AG04449 (cell line): ENCODE measurements around the gene GPBP1L1.
A peak's percentile ranks its signal among the peaks of the same experiment; 100 is the strongest.
"Not testable (repeated sequence)": the region's sequence is repeated elsewhere in the genome, so short reads cannot be mapped to it uniquely, and the experiment has no call there.

Source experiments
- CTCF ChIA-PET: fragments of 350-600 bp; formaldehyde crosslinking; extraction: SDS; loops from one replicate; lab custom pipeline; 2021; ENCODE audit warnings: antibody characterized with exemption; lab: Yijun Ruan, JAX
- POLR2A ChIA-PET: fragments of 400-600, 350-600 bp; formaldehyde crosslinking; extraction: SDS; loops from one replicate; lab custom pipeline; 2020; ENCODE audit warnings: antibody characterized with exemption, inconsistent platforms; lab: Yijun Ruan, JAX
- DNase-seq: peaks from one replicate; pipeline ENCODE4 v3.0.0-alpha.2; 2010; ENCODE audit warnings: low read depth, low spot score
- H3K4me3 ChIP-seq: 2 replicates; pipeline ENCODE4 v1.5.1; 2011; ENCODE audit warnings: low read depth, mild to moderate bottlenecking, control low read depth, low read length
- TF ChIP-seq, protein P1 (sequence below): IDR thresholded peaks from one replicate; pipeline ENCODE4 v1.5.1; 2011; ENCODE audit warnings: mild to moderate bottlenecking, moderate library complexity, low read length, control low read depth, inconsistent platforms; ENCODE audit not compliant: insufficient read depth; ENCODE audit errors: missing control alignments

Gene GPBP1L1, protein sequence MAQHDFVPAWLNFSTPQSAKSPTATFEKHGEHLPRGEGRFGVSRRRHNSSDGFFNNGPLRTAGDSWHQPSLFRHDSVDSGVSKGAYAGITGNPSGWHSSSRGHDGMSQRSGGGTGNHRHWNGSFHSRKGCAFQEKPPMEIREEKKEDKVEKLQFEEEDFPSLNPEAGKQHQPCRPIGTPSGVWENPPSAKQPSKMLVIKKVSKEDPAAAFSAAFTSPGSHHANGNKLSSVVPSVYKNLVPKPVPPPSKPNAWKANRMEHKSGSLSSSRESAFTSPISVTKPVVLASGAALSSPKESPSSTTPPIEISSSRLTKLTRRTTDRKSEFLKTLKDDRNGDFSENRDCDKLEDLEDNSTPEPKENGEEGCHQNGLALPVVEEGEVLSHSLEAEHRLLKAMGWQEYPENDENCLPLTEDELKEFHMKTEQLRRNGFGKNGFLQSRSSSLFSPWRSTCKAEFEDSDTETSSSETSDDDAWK

DNA sequence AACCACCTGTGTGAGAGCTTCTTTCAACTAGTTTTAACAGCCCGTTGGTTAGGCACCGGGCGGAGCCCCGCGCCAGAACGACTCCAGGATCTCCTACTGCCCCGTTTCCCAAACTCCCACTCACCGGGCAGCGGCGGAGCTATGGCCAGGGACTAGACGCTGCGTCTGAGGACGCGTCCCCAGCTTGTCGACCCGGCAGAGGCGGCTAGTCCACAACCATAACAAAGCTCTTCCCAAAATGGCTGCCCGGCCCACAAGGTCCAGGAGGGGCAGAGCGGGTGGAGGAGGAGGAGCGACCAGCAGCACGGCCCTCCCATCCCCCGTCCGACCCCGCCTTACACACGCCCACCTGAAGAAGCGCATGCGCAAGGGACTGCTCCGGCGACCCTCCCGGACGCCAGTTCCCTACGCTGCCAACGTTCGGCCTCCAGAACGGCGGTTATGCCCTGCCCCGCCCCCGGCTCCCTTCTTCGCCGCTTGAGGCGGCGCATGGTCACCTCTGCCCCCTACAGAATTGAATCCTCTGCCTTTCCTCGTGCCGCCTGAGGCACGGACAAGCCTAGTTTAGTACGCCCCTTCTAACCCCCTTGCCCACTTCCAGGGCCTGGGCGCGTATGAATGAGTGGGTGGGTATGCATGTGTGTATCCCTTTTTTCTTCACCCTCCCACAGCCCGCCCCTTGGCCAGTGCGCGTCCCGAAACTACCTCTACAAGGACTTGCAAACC, at the start of gene GPBP1L1:
Gene GPBP1L1 (minus strand): TSS at position 246 of the 726 bp plus-strand sequence. CDS start 27,446 bp downstream, outside the sequence.
- CTCF ChIA-PET: interaction anchor here (0.9 to 1.0 kb wide), 3 partner anchors 8 to 158 kb away, joined by 3 read pairs; no protein-coding TSS in a partner anchor

DNA sequence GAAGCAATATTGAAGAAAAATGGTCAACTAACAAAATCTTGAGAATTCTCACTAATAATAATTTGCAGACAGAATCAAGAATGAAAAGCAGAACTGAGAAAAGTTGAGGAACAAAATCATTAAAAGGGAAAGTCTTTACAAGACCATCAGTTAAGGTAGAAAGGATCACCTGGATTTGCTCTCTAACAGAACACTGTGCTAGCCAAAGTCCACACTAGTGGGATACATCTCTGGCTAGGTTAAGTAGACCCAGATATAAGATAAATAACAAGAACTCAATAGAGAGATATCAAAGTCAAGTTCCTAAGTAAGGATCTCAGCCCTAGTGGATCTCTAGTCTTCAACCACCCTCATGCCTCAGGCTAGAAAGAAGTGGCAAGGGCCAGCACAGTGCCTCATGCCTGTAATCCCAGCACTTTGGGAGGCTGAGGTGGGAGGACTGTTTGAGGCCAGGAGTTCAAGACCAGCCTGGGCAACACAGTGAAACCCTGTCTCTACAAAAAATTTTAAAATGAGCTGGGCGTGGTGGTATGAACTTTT, 44.5 kb upstream of the GPBP1L1 start:
- no peak overlapping the region for H3K4me3 ChIP-seq
- ChIA-PET CTCF (no interaction called here), POLR2A (no interaction called here)
- TF ChIP-seq, protein P1, sequence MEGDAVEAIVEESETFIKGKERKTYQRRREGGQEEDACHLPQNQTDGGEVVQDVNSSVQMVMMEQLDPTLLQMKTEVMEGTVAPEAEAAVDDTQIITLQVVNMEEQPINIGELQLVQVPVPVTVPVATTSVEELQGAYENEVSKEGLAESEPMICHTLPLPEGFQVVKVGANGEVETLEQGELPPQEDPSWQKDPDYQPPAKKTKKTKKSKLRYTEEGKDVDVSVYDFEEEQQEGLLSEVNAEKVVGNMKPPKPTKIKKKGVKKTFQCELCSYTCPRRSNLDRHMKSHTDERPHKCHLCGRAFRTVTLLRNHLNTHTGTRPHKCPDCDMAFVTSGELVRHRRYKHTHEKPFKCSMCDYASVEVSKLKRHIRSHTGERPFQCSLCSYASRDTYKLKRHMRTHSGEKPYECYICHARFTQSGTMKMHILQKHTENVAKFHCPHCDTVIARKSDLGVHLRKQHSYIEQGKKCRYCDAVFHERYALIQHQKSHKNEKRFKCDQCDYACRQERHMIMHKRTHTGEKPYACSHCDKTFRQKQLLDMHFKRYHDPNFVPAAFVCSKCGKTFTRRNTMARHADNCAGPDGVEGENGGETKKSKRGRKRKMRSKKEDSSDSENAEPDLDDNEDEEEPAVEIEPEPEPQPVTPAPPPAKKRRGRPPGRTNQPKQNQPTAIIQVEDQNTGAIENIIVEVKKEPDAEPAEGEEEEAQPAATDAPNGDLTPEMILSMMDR: no peak
- DNase-seq: no peak

More for the DNA sequence above, at the start of gene GPBP1L1:
- H3K4me3 ChIP-seq: peak within 1 kb of the TSS; percentile 99
- DNase-seq: peak; percentile 80
- POLR2A ChIA-PET: interaction anchor here (0.6 to 1.2 kb wide), 6 partner anchors 7 to 1422 kb away, joined by 3 to 6 read pairs (median 3); partner anchors contain the start of gene PRDX1
- TF ChIP-seq, protein P1: no peak

DNA sequence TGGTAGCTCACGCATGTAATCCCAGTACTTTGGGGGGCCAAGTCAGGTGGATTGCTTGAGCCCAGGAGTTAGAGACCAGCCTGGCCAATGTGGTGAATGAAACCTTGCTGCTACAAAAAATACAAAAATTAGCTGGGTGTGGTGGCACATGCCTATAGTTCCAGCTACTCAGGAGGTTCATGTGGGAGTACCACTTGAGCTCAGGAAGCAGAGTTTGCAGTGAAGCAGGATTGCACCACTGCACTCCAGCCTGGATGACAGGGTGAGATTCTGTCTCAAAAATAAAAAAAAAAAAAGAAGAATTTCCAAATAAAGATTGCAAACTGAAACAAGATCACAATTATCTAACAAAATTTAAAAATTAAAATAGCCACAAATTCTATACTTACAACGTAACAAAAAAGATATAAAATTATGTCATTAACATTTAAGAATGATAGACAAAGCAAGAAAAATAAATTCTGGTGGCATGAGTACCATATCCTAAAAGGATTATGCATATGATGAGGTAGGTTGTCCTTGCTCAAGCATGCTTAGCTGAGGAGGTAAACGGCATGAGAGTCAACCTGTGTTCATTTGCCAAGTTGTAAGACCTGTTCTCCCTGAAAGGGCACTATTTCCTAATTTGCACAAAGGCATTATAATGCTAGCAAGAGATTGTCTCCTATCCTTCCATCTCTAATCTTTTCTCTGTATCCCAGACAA, 43.9 kb upstream of the GPBP1L1 start:
- ChIA-PET POLR2A (no interaction called here), CTCF (no interaction called here)
- no peak for DNase-seq
- TF ChIP-seq, protein P1: no peak
- H3K4me3 ChIP-seq: no peak overlapping the region

DNA sequence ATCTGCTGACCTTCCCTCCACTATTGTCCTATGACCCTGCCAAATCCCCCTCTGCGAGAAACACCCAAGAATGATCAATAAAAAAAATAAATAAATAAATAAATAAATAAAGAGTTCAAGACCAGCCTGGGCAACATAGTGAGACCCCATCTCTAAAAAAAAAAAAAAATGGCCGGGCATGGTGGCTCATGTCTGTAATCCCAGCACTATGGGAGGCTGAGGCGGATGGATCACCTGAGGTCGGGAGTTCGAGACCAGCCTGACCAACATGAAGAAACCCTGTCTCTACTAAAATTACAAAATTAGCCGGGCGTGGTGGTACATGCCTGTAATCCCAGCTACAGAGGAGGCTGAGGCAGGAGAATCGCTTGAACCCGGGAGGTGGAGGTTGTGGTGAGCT, 39.7 kb upstream of the GPBP1L1 start:
- CTCF ChIA-PET: interaction anchor here (1.5 kb wide), 1 partner anchor 8 kb away, joined by 4 read pairs; no protein-coding TSS in a partner anchor
- DNase-seq, H3K4me3 ChIP-seq, POLR2A ChIA-PET: not testable (repeated sequence)

DNA sequence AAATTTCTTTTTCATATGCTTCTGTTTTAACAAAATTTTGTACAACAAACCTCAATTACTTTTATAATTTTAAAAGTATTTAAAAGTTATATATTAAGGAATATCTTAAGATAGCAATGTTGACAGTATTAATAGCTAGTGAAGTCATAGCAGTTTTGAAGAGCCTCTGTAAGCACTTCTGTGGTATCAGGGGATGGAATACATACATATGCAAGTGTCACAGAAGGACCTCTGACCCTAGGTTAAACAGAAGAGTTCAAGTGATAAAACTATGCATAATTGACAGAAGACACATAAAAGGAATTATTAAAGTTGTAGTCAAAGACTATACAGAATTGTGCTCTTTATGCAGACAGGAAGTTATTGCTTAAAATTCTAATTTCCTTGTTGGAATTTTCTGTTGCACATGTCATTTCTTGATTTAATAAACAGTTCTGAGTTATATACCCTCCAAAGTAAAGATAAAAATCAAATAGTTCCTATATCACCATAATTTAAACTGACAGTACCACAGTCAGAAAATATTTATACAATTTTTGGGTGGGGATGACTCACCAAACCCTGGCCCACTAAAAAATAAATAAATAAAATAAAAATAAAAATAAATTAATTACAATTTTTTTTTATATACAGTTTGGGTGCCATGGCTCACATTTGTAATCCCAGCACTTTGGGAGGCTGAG, 37.1 kb upstream of the GPBP1L1 start:
- CTCF ChIA-PET: no interaction called here
- DNase-seq: no peak
- POLR2A ChIA-PET: interaction anchor here (0.5 kb wide), 1 partner anchor 12 kb away, joined by 3 read pairs; no protein-coding TSS in a partner anchor
- TF ChIP-seq, protein P1: no peak
- H3K4me3 ChIP-seq: no peak overlapping the region

DNA sequence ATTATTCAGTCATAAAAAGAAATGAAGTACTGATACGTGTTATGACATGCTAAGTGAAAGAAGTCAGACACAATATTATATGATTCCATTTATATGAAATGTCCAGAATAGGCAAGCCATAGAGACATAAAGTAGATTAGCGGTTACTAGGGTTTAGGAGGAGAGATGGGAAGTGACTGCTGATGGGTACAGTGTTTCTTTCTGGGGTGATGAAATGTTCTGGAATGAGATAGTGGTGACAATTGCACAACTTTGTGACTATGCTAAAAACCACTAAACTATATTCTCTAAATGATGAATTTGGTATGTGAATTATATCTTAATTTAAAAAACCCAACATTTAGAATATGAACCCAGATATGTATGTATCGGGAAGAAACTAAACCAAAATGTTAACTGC, 36.5 kb upstream of the GPBP1L1 start:
- POLR2A ChIA-PET: no interaction called here
- H3K4me3 ChIP-seq: no peak overlapping the region
- DNase-seq: no peak
- CTCF ChIA-PET: no interaction called here
- TF ChIP-seq, protein P1: no peak
